ENCODE measurements around the gene DOCK9.

The DOCK9 gene

GRCh38 chr13:99007414-99007986 is 29.6 kb upstream of the DOCK9 start:
- no peaks in the 10 kb centered on the region for H3K27me3 ChIP-seq (ENCODE audit: control insufficient read depth, insufficient read depth, low read length)
- H3K4me1 ChIP-seq (ENCODE audit: control insufficient read depth, insufficient read depth, low read length): peaks cover 12% of the 10 kb centered on the region
- H3K4me3 ChIP-seq (ENCODE audit: low read length): no peak overlapping the region
- no peaks in the 10 kb centered on the region for H3K36me3 ChIP-seq (ENCODE audit: control insufficient read depth, insufficient read depth, low read length)
- H3K9ac ChIP-seq (ENCODE audit: low read length): no peak overlapping the region
- H3K27ac ChIP-seq (ENCODE audit: low read depth, low read length): no peak overlapping the region

GRCh38 chr13:99005609-99006008 is 27.7 kb upstream of the DOCK9 start:
- no peak overlapping the region for H3K4me3 ChIP-seq (ENCODE audit: low read length)
- no peak overlapping the region for H3K27ac ChIP-seq (ENCODE audit: low read depth, low read length)
- peaks cover 17% of the 10 kb centered on the region for H3K4me1 ChIP-seq (ENCODE audit: control insufficient read depth, insufficient read depth, low read length)
- no peak overlapping the region for H3K9ac ChIP-seq (ENCODE audit: low read length)
- H3K27me3 ChIP-seq (ENCODE audit: control insufficient read depth, insufficient read depth, low read length): no peaks in the 10 kb centered on the region
- no peaks in the 10 kb centered on the region for H3K36me3 ChIP-seq (ENCODE audit: control insufficient read depth, insufficient read depth, low read length)

GRCh38 chr13:99004978-99005377 is 27.1 kb upstream of the DOCK9 start:
- H3K27me3 ChIP-seq (ENCODE audit: control insufficient read depth, insufficient read depth, low read length): no peaks in the 10 kb centered on the region
- H3K4me3 ChIP-seq (ENCODE audit: low read length): no peak overlapping the region
- no peak overlapping the region for H3K9ac ChIP-seq (ENCODE audit: low read length)
- no peak overlapping the region for H3K27ac ChIP-seq (ENCODE audit: low read depth, low read length)
- no peaks in the 10 kb centered on the region for H3K36me3 ChIP-seq (ENCODE audit: control insufficient read depth, insufficient read depth, low read length)
- H3K4me1 ChIP-seq (ENCODE audit: control insufficient read depth, insufficient read depth, low read length): peaks cover 14% of the 10 kb centered on the region

- no peak overlapping the region for H3K9ac ChIP-seq (ENCODE audit: low read length)
- peaks cover 19% of the 10 kb centered on the region for H3K4me1 ChIP-seq (ENCODE audit: control insufficient read depth, insufficient read depth, low read length)
- no peaks in the 10 kb centered on the region for H3K36me3 ChIP-seq (ENCODE audit: control insufficient read depth, insufficient read depth, low read length)
- H3K27ac ChIP-seq (ENCODE audit: low read depth, low read length): no peak overlapping the region
- no peaks in the 10 kb centered on the region for H3K27me3 ChIP-seq (ENCODE audit: control insufficient read depth, insufficient read depth, low read length)
- H3K4me3 ChIP-seq (ENCODE audit: low read length): no peak overlapping the region
Observed at GRCh38 chr13:99003851-99004471, 26.1 kb upstream of the DOCK9 start.

- H3K27ac ChIP-seq (ENCODE audit: low read depth, low read length): no peak overlapping the region
- H3K4me3 ChIP-seq (ENCODE audit: low read length): no peak overlapping the region
- no peaks in the 10 kb centered on the region for H3K27me3 ChIP-seq (ENCODE audit: control insufficient read depth, insufficient read depth, low read length)
- no peak overlapping the region for H3K9ac ChIP-seq (ENCODE audit: low read length)
- H3K36me3 ChIP-seq (ENCODE audit: control insufficient read depth, insufficient read depth, low read length): no peaks in the 10 kb centered on the region
- H3K4me1 ChIP-seq (ENCODE audit: control insufficient read depth, insufficient read depth, low read length): peaks cover 25% of the 10 kb centered on the region
Observed at GRCh38 chr13:99003186-99003585, 25.3 kb upstream of the DOCK9 start.

- H3K27me3 ChIP-seq (ENCODE audit: control insufficient read depth, insufficient read depth, low read length): no peaks in the 10 kb centered on the region
- H3K4me1 ChIP-seq (ENCODE audit: control insufficient read depth, insufficient read depth, low read length): peaks cover 28% of the 10 kb centered on the region
- no peak overlapping the region for H3K4me3 ChIP-seq (ENCODE audit: low read length)
- no peaks in the 10 kb centered on the region for H3K36me3 ChIP-seq (ENCODE audit: control insufficient read depth, insufficient read depth, low read length)
- no peak overlapping the region for H3K27ac ChIP-seq (ENCODE audit: low read depth, low read length)
- no peak overlapping the region for H3K9ac ChIP-seq (ENCODE audit: low read length)
Observed at GRCh38 chr13:99002172-99002710, 24.4 kb upstream of the DOCK9 start.

GRCh38 chr13:99000137-99000536 is 22.3 kb upstream of the DOCK9 start:
- Histone ChIP-seq H3K9ac (ENCODE audit: low read length) (no peak overlapping the region), H3K4me1 (ENCODE audit: control insufficient read depth, insufficient read depth, low read length) (peaks cover 28% of the 10 kb centered on the region), H3K27ac (ENCODE audit: low read depth, low read length) (no peak overlapping the region), H3K4me3 (ENCODE audit: low read length) (no peak overlapping the region), H3K36me3 (ENCODE audit: control insufficient read depth, insufficient read depth, low read length) (no peaks in the 10 kb centered on the region), H3K27me3 (ENCODE audit: control insufficient read depth, insufficient read depth, low read length) (no peaks in the 10 kb centered on the region)

GRCh38 chr13:98999639-98999952 is 21.7 kb upstream of the DOCK9 start:
- no peak overlapping the region for H3K27ac ChIP-seq (ENCODE audit: low read depth, low read length)
- no peak overlapping the region for H3K4me3 ChIP-seq (ENCODE audit: low read length)

GRCh38 chr13:98998831-98999638 is 21.2 kb upstream of the DOCK9 start:
- Histone ChIP-seq H3K4me1 (ENCODE audit: control insufficient read depth, insufficient read depth, low read length) (peaks cover 28% of the 10 kb centered on the region), H3K27ac (ENCODE audit: low read depth, low read length) (peak overlapping the region; percentile 18), H3K36me3 (ENCODE audit: control insufficient read depth, insufficient read depth, low read length) (no peaks in the 10 kb centered on the region), H3K4me3 (ENCODE audit: low read length) (no peak overlapping the region), H3K9ac (ENCODE audit: low read length) (no peak overlapping the region), H3K27me3 (ENCODE audit: control insufficient read depth, insufficient read depth, low read length) (no peaks in the 10 kb centered on the region)

More at GRCh38 chr13:98999639-98999952, 21.7 kb upstream of the DOCK9 start:
- Histone ChIP-seq H3K4me1 (ENCODE audit: control insufficient read depth, insufficient read depth, low read length) (peaks cover 28% of the 10 kb centered on the region), H3K36me3 (ENCODE audit: control insufficient read depth, insufficient read depth, low read length) (no peaks in the 10 kb centered on the region), H3K27me3 (ENCODE audit: control insufficient read depth, insufficient read depth, low read length) (no peaks in the 10 kb centered on the region), H3K9ac (ENCODE audit: low read length) (no peak overlapping the region)

- Histone ChIP-seq H3K4me1 (ENCODE audit: control insufficient read depth, insufficient read depth, low read length) (peaks cover 22% of the 10 kb centered on the region), H3K27ac (ENCODE audit: low read depth, low read length) (peak overlapping the region; percentile 18), H3K27me3 (ENCODE audit: control insufficient read depth, insufficient read depth, low read length) (no peaks in the 10 kb centered on the region), H3K36me3 (ENCODE audit: control insufficient read depth, insufficient read depth, low read length) (no peaks in the 10 kb centered on the region), H3K9ac (ENCODE audit: low read length) (no peak overlapping the region), H3K4me3 (ENCODE audit: low read length) (no peak overlapping the region)
Observed at GRCh38 chr13:98997738-98998641, 20.1 kb upstream of the DOCK9 start.

- Histone ChIP-seq H3K9ac (ENCODE audit: low read length) (no peak overlapping the region), H3K36me3 (ENCODE audit: control insufficient read depth, insufficient read depth, low read length) (no peaks in the 10 kb centered on the region), H3K4me3 (ENCODE audit: low read length) (no peak overlapping the region), H3K27ac (ENCODE audit: low read depth, low read length) (no peak overlapping the region), H3K27me3 (ENCODE audit: control insufficient read depth, insufficient read depth, low read length) (no peaks in the 10 kb centered on the region), H3K4me1 (ENCODE audit: control insufficient read depth, insufficient read depth, low read length) (peaks cover 17% of the 10 kb centered on the region)
Observed at GRCh38 chr13:98997011-98997730, 19.3 kb upstream of the DOCK9 start.

Data from rectal smooth muscle tissue (tissue), 1 donor.